Effector memory CD4-positive, alpha-beta T cell (primary cell): ENCODE results near the gene ZNF33B.
A peak's percentile ranks its signal among the peaks of the same experiment; 100 is the strongest.
"Not testable (repeated sequence)": the region's sequence is repeated elsewhere in the genome, so short reads cannot be mapped to it uniquely, and the experiment has no call there.

Source experiments
- DNase-seq, 3 donors: peaks; one replicate each; pipeline ENCODE4 v3.0.0-alpha.2; 2020
- H3K27ac ChIP-seq: 2 replicates; pipeline ENCODE4 v1.7.0; 2013; ENCODE audit warnings: mild to moderate bottlenecking, low read length, moderate library complexity; ENCODE audit not compliant: insufficient read depth, poor library complexity, severe bottlenecking
- H3K27me3 ChIP-seq: replicated peaks from 2 replicates; pipeline ENCODE4 v1.7.0; 2013; ENCODE audit warnings: mild to moderate bottlenecking, low read length; ENCODE audit not compliant: insufficient read depth, control insufficient read depth, poor library complexity, severe bottlenecking
- H3K36me3 ChIP-seq: 2 replicates; pipeline ENCODE4 v1.7.0; 2013; ENCODE audit warnings: mild to moderate bottlenecking, low read length, moderate library complexity; ENCODE audit not compliant: control insufficient read depth, insufficient read depth
- H3K4me1 ChIP-seq: 2 replicates; pipeline ENCODE4 v1.7.0; 2013; ENCODE audit warnings: low read length, mild to moderate bottlenecking; ENCODE audit not compliant: control insufficient read depth, insufficient read depth, poor library complexity, severe bottlenecking
- H3K4me3 ChIP-seq: 2 replicates; pipeline ENCODE4 v1.7.0; 2013; ENCODE audit warnings: low read length, low read depth, mild to moderate bottlenecking; ENCODE audit not compliant: insufficient read depth, poor library complexity, severe bottlenecking
- H3K9me3 ChIP-seq: 2 replicates; pipeline ENCODE4 v1.7.0; 2013; ENCODE audit warnings: mild to moderate bottlenecking, low read length, moderate library complexity; ENCODE audit not compliant: control insufficient read depth

Gene ZNF33B

DNA sequence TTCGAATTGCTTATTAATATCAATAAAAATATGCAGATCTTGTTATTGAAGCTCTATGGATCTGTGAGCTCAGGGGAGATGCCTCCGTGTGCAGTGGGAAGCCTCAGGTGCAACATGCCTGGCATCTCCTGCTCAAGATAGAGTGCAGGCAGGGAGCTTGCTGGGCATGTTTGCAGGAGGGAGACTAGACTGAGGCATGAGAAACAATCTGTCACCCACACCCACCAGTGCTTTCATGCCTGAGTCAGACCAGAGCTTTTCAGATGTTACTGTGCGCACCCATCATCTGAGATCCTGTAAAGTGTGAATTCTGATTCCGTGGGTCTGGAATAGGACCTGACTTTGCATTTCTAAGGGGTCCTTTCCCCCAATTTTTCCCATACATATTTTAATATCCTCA, 62.0 kb downstream of the ZNF33B start:
- no peak for DNase-seq
- no peaks in the 10 kb centered on the region for H3K36me3 ChIP-seq
- H3K9me3 ChIP-seq, result no peaks in the 10 kb centered on the region
- no peak overlapping the region for H3K27ac ChIP-seq
- H3K4me1 ChIP-seq, result no peaks in the 10 kb centered on the region
- no peak overlapping the region for H3K4me3 ChIP-seq
- H3K27me3 ChIP-seq, result no peaks in the 10 kb centered on the region

DNA sequence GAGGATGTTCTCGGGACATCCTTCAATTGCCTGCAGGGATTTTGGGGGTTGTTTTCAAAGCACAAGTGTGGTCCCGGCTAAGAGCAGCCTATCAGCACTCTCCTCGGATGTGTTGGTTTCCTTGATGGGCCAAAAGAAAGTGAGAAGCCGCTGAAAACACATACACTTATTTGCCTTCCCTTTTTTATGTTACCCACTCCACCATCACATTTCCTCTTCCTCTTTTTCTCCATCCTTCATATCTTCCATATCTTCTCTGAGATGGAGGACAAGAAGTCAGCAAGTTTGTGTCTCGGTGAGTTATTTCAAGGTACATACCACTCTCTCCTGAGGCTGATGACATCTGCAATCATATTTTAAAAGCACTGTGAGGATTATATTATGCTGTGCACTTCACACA, 64.0 kb downstream of the ZNF33B start:
- H3K36me3 ChIP-seq, result no peaks in the 10 kb centered on the region
- no peak overlapping the region for H3K27ac ChIP-seq
- no peaks in the 10 kb centered on the region for H3K4me1 ChIP-seq
- H3K27me3 ChIP-seq, result no peaks in the 10 kb centered on the region
- H3K9me3 ChIP-seq, result no peaks in the 10 kb centered on the region
- H3K4me3 ChIP-seq, result no peak overlapping the region
- DNase-seq, result no peak

DNA sequence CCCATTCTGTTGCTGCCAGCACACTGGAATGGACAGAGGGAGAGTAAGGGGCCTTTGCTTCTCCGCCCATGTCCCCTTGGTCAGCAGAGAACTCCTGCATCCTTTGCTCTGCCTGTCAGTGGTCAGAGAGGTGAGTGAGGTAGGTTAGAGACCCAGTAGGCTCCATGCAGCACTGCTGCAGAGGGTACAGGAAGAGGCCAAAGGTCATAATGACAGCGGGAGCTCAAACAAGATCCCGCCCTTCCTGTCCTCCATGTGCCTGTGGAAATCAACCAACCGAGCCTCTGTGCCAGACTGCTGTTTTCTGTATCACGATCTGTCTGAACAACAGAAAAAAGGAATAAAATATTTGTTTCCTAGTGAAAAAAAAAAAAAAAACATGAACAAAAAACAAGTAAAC, 81.4 kb downstream of the ZNF33B start:
- Histone ChIP-seq H3K4me3 (no peak overlapping the region), H3K36me3 (no peaks in the 10 kb centered on the region), H3K27ac (no peak overlapping the region), H3K9me3 (no peaks in the 10 kb centered on the region), H3K4me1 (peaks cover 3% of the 10 kb centered on the region), H3K27me3 (no peaks in the 10 kb centered on the region)
- DNase-seq, result no peak

DNA sequence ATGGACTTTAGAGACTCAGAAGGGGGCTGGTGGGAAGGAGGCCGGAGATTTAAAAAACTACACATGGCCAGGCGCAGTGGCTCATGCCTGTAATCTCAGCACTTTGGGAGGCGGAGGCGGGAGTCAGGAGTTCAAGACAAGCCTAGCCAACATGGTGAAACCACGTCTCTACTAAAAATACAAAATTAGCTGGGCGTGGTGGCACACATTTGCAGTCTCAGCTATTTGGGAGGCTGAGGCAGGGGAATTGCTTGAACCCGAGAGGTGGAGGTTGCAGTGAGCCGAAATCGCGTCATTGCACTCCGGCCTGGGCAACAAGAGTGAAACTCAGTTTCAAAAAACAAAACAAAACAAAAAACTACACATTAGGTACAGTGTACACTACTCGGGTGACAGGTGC, 84.8 kb downstream of the ZNF33B start:
- H3K36me3 ChIP-seq, DNase-seq, H3K4me3 ChIP-seq, H3K27me3 ChIP-seq, H3K27ac ChIP-seq, H3K9me3 ChIP-seq: not testable (repeated sequence)
- H3K4me1 ChIP-seq, result peaks cover 12% of the 10 kb centered on the region

DNA sequence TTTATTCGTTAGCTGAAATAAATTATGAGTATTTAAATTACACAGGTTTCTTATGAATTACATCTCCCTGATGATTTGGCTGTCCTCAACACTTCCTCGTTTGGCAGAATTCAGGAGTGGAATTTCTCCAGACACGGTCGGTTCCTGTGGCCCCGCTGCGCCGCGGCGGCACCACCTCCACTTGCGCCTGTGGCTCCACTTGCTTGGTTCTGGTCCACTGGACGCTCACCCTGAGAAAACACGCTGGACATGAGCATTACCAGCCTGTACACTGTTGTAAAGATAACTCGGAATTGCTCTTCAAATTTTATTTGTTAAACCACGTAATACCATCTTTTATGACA, 85.3 kb downstream of the ZNF33B start:
- H3K4me3 ChIP-seq, result peak overlapping the region; percentile 94
- peaks cover 12% of the 10 kb centered on the region for H3K4me1 ChIP-seq
- H3K27ac ChIP-seq, result no peak overlapping the region
- no peaks in the 10 kb centered on the region for H3K27me3 ChIP-seq
- H3K9me3 ChIP-seq, result no peaks in the 10 kb centered on the region
- no peaks in the 10 kb centered on the region for H3K36me3 ChIP-seq
- DNase-seq, result no peak

DNA sequence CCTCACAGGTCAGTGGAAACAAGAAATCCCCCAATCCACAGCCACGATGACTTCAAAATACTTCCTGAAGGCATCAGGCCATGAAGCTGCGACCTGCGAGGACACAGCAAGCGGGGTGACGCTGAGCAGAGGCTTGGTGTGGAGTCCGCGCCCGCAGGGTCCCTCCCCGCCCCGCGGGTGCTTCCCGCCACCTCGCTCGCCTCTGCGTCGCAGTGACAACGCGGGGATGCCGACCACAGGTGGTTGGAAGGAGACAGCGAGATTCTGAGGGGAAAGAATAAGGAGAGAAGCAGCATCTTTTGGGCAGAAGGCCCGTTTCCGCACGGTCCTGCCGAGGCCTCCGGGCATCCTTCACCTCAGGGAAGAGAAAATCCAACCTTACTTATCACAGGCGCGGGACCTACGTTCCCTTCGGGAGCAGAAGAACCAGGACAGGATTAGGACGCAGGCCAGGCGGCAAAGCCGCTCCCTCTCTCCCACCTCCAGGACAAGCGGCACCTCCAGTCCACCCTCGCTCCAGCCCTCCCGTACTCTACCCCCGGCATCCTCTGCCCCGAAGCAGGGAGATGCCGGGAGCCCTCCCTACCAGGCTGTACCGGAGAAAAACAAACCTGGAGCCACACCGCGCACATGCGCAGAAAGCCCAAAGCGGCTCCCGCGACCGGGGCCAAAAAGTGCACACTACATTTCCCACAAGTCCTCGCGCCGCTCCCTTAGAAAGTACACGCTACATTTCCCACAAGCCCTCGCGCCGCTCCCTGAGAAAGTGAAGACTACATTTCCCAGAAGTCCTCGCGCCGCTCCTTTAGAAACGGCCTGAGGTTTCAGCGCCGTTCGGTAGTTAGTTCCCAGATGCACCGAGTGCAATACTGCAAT, 85.9 kb downstream of the ZNF33B start:
- peak; percentile 85 to 93 (median 90) for DNase-seq
- Histone ChIP-seq H3K4me3 (peak overlapping the region; percentile 94), H3K9me3 (no peaks in the 10 kb centered on the region), H3K27me3 (no peaks in the 10 kb centered on the region), H3K27ac (peak overlapping the region; percentile 82), H3K4me1 (peaks cover 12% of the 10 kb centered on the region), H3K36me3 (no peaks in the 10 kb centered on the region)

DNA sequence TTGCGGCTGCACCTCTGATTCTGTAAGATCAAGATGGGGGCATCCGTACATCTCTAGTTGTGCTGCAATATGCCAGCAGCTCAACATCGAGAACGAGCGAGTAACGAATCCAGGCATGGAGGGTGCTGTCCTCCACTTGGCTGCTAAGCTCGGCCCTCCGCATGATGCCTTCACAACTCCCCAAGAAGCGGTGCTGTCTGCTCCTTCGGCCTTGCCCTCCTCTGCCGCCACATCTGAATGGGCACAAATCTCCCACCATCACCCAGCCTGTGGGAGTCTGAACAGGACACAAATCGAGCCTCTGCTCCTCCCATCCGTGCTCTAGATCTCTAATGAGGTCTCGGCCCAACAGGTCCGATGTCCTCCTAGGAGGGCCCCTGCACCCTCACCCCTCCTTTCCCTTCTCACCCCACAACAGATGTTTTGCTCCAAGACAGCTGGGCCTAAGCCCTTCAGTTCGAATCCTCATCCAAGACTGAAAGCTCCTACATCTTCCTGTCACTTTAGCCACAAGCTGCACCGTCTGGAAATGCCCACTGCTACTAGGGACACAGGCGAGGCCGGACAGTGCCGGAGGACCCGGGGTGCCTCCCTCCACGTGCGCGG, 86.7 kb downstream of the ZNF33B start:
- H3K36me3 ChIP-seq, result no peaks in the 10 kb centered on the region
- no peaks in the 10 kb centered on the region for H3K27me3 ChIP-seq
- no peak for DNase-seq
- H3K27ac ChIP-seq, result peak overlapping the region; percentile 82
- H3K4me3 ChIP-seq, result peak overlapping the region; percentile 94
- no peaks in the 10 kb centered on the region for H3K9me3 ChIP-seq
- H3K4me1 ChIP-seq, result peaks cover 12% of the 10 kb centered on the region

DNA sequence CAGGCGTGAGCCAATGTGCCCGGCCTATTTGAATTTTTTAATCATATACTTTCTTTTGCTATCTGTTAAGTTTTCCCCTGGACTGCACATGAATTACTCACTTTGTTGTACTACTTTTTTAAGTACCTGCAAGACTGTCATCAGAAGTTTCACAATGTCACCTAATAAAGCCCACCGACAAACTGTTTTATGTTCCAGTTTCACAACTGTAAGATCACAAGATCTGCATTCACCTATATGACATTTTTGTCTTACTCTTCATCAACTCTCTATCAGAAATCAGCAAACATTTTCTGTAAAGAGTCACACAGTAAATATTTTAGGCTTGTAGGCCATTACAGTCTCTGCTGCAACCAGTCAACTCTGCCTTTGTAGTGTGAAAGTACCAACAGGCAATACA, 88.5 kb downstream of the ZNF33B start:
- Histone ChIP-seq H3K27me3 (no peaks in the 10 kb centered on the region), H3K27ac (no peak overlapping the region), H3K4me1 (peaks cover 12% of the 10 kb centered on the region), H3K36me3 (no peaks in the 10 kb centered on the region), H3K9me3 (no peaks in the 10 kb centered on the region), H3K4me3 (no peak overlapping the region)
- DNase-seq, result no peak

DNA sequence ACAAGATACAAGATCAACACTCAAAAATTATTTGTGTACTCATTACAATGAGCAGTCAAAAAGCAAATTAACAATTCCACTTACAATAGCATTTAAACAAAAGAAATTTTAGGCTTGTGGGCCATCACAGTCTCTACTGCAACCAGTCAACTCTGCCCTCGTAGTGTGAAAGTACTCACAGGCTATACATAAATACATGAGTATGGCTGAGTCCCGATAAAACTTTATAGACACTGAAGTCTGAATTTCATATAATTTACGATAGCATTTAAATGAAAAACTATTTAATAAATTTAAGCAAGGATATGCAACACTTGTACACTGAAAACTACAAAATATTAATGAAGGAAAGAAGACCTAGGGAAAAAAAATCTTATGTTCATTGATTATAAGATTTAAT, 90.1 kb downstream of the ZNF33B start:
- H3K27me3 ChIP-seq, result no peaks in the 10 kb centered on the region
- no peak for DNase-seq
- peaks cover 12% of the 10 kb centered on the region for H3K4me1 ChIP-seq
- H3K4me3 ChIP-seq, result no peak overlapping the region
- H3K9me3 ChIP-seq, result no peaks in the 10 kb centered on the region
- peaks cover 3% of the 10 kb centered on the region for H3K36me3 ChIP-seq
- H3K27ac ChIP-seq, result no peak overlapping the region

DNA sequence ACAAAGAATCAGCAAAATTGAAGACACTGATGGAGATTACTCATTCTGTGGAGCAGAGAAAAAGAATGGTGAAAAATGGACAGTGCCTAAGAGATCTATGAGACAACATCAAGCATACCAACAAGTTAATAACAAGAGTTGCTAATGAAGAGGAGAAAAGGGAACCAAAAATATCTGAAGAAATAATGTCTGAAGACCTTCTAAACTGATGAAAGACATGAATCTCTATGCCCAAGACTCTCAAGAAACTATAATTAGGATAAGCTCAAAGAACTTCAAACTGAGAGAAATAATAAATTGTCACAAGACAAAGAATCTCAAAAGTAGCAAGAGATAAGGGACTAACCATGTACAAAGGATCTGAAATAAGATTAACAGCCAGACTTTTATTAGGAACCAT, 93.4 kb downstream of the ZNF33B start:
- H3K9me3 ChIP-seq, result peaks cover 10% of the 10 kb centered on the region
- H3K27me3 ChIP-seq, result no peaks in the 10 kb centered on the region
- no peak overlapping the region for H3K4me3 ChIP-seq

More for the DNA sequence above, 93.4 kb downstream of the ZNF33B start:
- DNase-seq, result no peak
- peaks cover 19% of the 10 kb centered on the region for H3K36me3 ChIP-seq
- H3K4me1 ChIP-seq, result no peaks in the 10 kb centered on the region
- H3K27ac ChIP-seq, result no peak overlapping the region
